ENCODE data around the gene IGSF9.

Gene IGSF9

DNA sequence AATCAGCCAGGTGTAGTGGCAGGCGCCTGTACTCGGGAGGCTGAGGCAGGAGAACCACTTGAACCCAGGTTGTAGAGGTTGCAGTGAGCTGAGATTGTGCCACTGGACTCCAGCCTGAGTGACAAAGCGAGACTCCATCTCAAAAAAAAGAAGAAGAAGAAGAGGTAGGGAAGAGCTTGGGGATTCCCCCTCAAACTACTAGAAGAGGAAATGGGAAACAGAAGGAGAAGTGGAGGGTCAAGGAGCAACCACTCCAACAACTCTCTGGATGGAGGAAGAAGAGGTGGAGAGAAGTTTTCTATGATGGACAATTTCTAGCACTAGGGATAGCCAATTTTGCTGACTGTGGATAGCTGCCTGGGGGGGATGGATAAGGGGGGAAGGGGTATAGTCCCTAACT lies 23.5 kb upstream of the IGSF9 start:
- TF ChIP-seq, protein P1, sequence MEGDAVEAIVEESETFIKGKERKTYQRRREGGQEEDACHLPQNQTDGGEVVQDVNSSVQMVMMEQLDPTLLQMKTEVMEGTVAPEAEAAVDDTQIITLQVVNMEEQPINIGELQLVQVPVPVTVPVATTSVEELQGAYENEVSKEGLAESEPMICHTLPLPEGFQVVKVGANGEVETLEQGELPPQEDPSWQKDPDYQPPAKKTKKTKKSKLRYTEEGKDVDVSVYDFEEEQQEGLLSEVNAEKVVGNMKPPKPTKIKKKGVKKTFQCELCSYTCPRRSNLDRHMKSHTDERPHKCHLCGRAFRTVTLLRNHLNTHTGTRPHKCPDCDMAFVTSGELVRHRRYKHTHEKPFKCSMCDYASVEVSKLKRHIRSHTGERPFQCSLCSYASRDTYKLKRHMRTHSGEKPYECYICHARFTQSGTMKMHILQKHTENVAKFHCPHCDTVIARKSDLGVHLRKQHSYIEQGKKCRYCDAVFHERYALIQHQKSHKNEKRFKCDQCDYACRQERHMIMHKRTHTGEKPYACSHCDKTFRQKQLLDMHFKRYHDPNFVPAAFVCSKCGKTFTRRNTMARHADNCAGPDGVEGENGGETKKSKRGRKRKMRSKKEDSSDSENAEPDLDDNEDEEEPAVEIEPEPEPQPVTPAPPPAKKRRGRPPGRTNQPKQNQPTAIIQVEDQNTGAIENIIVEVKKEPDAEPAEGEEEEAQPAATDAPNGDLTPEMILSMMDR (IDR thresholded peaks at IDR 0.05; ENCODE audit: poor library complexity, severe bottlenecking) = no peak
- Histone ChIP-seq H3K27me3 (ENCODE audit: insufficient read depth, poor library complexity, severe bottlenecking) (no peaks in the 10 kb centered on the region), H3K4me1 (ENCODE audit: insufficient read depth, poor library complexity, severe bottlenecking) (no peaks in the 10 kb centered on the region), H3K4me3 (ENCODE audit: severe bottlenecking) (no peak overlapping the region), H3K9me3 (ENCODE audit: severe bottlenecking) (no peaks in the 10 kb centered on the region), H3K27ac (ENCODE audit: poor library complexity, severe bottlenecking) (no peak overlapping the region), H3K36me3 (ENCODE audit: low read depth) (no peaks in the 10 kb centered on the region)
- DNase-seq (ENCODE audit: low spot score) (no peak), ATAC-seq (ENCODE audit: low read depth) (no peak)

DNA sequence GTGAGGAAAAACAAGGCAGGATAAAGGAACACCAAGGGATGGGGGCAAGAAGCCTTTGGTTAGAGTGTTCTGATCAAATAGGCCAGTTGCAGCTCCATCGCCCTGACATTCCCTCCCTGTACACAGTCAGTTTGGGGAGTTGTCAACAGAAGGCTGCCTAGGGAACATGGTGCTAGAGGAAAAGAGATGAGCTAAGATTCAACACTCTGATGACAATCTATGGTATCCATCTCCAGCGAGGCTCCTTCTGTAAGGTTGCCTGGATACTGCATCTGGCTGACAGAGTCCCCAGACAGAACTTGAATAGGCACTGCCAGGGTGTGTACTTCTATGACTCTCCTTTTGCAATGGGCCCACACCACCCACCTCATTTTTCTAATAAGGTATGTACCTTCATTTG lies 19.9 kb upstream of the IGSF9 start:
- Histone ChIP-seq H3K27ac (ENCODE audit: poor library complexity, severe bottlenecking) (no peak overlapping the region), H3K9me3 (ENCODE audit: severe bottlenecking) (no peaks in the 10 kb centered on the region), H3K27me3 (ENCODE audit: insufficient read depth, poor library complexity, severe bottlenecking) (no peaks in the 10 kb centered on the region), H3K36me3 (ENCODE audit: low read depth) (no peaks in the 10 kb centered on the region), H3K4me1 (ENCODE audit: insufficient read depth, poor library complexity, severe bottlenecking) (peaks cover 9% of the 10 kb centered on the region), H3K4me3 (ENCODE audit: severe bottlenecking) (no peak overlapping the region)
- TF ChIP-seq, protein P1 (IDR thresholded peaks at IDR 0.05; ENCODE audit: poor library complexity, severe bottlenecking) = no peak
- no peak for DNase-seq (ENCODE audit: low spot score)
- ATAC-seq (ENCODE audit: low read depth) = no peak

- Histone ChIP-seq H3K9me3 (ENCODE audit: severe bottlenecking) (no peaks in the 10 kb centered on the region), H3K27me3 (ENCODE audit: insufficient read depth, poor library complexity, severe bottlenecking) (no peaks in the 10 kb centered on the region), H3K4me3 (ENCODE audit: severe bottlenecking) (no peak overlapping the region), H3K27ac (ENCODE audit: poor library complexity, severe bottlenecking) (no peak overlapping the region), H3K4me1 (ENCODE audit: insufficient read depth, poor library complexity, severe bottlenecking) (peaks cover 9% of the 10 kb centered on the region), H3K36me3 (ENCODE audit: low read depth) (no peaks in the 10 kb centered on the region)
- TF ChIP-seq, protein P1 (IDR thresholded peaks at IDR 0.05; ENCODE audit: poor library complexity, severe bottlenecking) = no peak
- DNase-seq (ENCODE audit: low spot score) (no peak), ATAC-seq (ENCODE audit: low read depth) (no peak)
These were observed 18.7 kb upstream of the IGSF9 start for GRCh38 chr1:159964144-159964543.

- no peak overlapping the region for H3K27ac ChIP-seq (ENCODE audit: poor library complexity, severe bottlenecking)
- TF ChIP-seq, protein P1 (IDR thresholded peaks at IDR 0.05; ENCODE audit: poor library complexity, severe bottlenecking) = no peak
- H3K4me3 ChIP-seq (ENCODE audit: severe bottlenecking) = no peak overlapping the region
- peaks cover 9% of the 10 kb centered on the region for H3K4me1 ChIP-seq (ENCODE audit: insufficient read depth, poor library complexity, severe bottlenecking)
- ATAC-seq (ENCODE audit: low read depth) (no peak), DNase-seq (ENCODE audit: low spot score) (no peak)
- H3K36me3 ChIP-seq (ENCODE audit: low read depth) = no peaks in the 10 kb centered on the region
- H3K27me3 ChIP-seq (ENCODE audit: insufficient read depth, poor library complexity, severe bottlenecking) = no peaks in the 10 kb centered on the region
- no peaks in the 10 kb centered on the region for H3K9me3 ChIP-seq (ENCODE audit: severe bottlenecking)
These were observed 16.8 kb upstream of the IGSF9 start for GRCh38 chr1:159962176-159962575.

DNA sequence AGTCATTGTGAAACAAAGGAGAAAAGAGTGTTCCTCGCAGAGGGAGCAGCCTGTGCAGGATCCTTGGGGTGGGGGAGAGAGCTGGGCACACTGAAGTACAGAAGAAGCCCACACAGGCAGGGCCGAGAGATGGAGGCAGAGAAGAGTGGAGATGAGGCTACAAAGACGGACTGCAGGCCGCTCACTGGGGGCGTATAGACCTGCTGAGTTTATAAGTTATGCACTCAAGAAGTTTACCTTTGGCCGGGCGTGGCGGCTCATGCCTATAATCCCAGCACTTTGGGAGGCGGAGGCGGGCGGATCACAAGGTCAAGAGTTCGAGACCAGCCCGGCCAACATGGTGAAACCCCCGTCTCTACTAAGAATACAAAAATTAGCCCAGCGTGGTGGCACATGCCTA lies 16.2 kb upstream of the IGSF9 start:
- Histone ChIP-seq H3K4me3 (ENCODE audit: severe bottlenecking) (peak overlapping the region; percentile 19), H3K27me3 (ENCODE audit: insufficient read depth, poor library complexity, severe bottlenecking) (no peaks in the 10 kb centered on the region), H3K27ac (ENCODE audit: poor library complexity, severe bottlenecking) (peak overlapping the region; percentile 74), H3K36me3 (ENCODE audit: low read depth) (no peaks in the 10 kb centered on the region), H3K9me3 (ENCODE audit: severe bottlenecking) (no peaks in the 10 kb centered on the region), H3K4me1 (ENCODE audit: insufficient read depth, poor library complexity, severe bottlenecking) (peaks cover 9% of the 10 kb centered on the region)
- TF ChIP-seq, protein P1 (IDR thresholded peaks at IDR 0.05; ENCODE audit: poor library complexity, severe bottlenecking) = no peak
- DNase-seq (ENCODE audit: low spot score) = no peak
- ATAC-seq (ENCODE audit: low read depth) = no peak

All from RWPE2 (cell line).